GM12873 (cell line): ENCODE measurements around the gene SEC31A.

Experiments used
- TF ChIP-seq, protein P1 (sequence below): IDR thresholded peaks from 2 replicates; pipeline ENCODE4 v1.5.1; 2012; ENCODE audit warnings: low read depth, mild to moderate bottlenecking, moderate library complexity, low read length, control low read depth; ENCODE audit not compliant: insufficient read depth; ENCODE audit errors: missing control alignments

Gene SEC31A

DNA sequence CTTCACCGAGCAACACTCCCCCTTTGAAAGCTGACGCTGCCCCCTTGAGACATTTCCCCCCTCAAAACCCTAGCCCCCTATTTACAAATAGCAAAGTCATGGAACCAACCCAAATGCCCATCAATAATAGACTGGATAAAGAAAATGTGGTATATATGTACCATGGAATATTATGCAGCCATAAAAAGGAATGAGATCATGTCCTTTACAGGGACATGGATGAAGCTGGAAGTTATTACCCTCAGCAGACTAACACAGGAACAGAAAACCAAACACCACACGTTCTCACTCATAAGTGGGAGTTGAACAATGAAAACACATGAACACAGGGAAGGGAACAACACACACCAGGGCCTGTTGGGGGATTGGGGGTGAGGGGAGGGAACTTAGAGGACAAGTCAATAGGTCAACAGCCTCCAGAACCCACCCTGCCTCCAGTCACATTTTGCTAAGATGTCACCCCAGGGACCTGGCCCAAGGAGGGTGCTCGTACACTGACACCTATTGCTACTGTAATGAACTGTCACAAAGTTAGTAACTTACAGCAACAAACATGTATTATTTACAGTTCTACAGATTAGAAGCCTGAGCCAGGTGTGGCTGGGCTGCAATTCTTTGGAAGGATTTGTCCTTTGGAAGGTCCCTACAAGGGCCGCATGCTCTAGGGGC lies 113.0 kb downstream of the SEC31A start:
- TF ChIP-seq, protein P1, sequence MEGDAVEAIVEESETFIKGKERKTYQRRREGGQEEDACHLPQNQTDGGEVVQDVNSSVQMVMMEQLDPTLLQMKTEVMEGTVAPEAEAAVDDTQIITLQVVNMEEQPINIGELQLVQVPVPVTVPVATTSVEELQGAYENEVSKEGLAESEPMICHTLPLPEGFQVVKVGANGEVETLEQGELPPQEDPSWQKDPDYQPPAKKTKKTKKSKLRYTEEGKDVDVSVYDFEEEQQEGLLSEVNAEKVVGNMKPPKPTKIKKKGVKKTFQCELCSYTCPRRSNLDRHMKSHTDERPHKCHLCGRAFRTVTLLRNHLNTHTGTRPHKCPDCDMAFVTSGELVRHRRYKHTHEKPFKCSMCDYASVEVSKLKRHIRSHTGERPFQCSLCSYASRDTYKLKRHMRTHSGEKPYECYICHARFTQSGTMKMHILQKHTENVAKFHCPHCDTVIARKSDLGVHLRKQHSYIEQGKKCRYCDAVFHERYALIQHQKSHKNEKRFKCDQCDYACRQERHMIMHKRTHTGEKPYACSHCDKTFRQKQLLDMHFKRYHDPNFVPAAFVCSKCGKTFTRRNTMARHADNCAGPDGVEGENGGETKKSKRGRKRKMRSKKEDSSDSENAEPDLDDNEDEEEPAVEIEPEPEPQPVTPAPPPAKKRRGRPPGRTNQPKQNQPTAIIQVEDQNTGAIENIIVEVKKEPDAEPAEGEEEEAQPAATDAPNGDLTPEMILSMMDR, result no peak

DNA sequence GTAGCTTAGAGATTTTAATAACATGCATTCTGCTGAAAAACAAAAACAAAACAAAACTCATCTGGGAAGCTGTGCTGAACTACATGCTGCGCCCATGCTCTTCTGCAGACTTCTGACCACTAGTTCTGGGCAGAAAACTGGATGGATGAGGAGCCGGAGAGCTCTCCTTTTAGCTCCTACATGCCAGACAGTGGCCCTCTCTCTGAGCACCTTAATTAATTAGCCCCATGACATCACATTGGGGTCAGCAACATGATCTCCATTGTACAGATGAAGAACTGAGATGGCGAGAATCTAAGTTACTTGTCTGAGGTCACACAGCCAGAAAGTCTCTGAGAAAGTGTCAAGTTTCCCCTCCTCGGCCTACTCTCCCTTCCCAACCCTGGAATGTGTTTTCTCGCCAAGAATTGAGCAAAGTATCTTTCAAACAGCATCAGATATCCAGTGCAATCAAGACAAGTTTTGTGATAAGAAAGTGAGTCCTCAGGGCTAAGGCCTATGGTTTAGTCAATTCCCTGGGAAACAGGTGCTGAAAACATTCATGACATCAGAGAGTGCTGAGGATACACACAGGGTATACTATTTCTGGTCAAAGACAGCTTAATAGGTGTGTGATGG lies 113.9 kb downstream of the SEC31A start:
- TF ChIP-seq, protein P1, result no peak

DNA sequence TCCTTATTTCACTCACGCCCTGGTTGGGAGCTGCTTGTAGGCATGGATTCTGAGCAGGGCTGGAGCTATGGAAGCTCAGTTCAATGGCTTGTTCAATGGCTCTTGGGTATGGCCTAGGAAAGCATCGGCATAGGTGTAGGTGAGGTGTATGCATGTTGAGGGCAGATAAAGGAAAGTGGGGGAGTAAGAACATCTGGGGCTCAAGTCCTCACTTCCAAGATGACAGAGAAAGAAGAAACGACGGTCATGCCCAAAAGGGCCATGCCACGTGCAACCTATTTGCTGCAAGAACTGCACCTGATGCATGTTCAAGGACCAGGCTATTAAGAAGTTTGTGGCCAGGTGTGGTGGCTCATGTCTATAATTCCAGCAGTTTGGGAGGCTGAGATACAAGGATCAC lies 115.7 kb downstream of the SEC31A start:
- TF ChIP-seq, protein P1, result no peak

DNA sequence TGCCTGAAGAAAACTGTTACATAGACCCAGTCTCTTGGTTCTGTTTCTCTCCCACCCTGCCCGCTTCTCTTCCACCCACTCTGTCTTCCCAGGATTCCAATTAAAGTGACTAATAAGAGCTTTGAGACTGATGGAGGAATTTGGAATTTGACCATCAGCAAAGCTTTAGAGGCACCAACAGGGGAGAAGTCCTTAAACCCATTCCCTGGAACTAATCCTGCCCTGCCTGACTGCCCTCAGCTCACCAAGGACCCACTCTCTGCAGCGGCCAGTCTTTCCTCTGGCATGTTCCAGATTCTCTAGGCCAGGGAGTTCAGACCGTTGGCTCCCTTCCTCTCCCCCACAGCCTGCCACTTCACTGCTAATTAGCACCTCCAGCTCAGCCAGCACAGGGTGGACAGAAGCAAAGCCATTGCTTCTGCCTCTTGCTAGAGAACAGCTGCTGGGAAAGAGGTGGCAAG lies 116.2 kb downstream of the SEC31A start:
- TF ChIP-seq, protein P1, result no peak

DNA sequence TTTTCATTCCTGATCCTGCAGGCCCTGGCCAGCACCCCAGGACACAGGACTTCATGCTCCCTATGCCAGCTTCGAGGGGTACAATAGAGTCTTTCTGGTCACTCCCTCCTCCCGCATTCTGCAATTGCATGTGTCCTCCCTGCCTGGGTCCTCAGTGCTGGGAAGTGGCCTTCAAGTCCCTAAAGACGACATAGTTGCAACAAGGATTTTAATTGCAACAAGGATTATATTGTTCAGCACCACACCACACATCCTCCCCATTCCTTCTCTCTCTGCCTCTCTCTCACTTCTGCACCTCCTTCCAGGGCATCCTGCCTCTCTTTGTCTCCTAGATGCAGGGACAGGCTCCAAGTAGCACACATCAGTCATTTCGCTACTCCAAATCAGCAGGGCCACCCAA lies 117.9 kb downstream of the SEC31A start:
- TF ChIP-seq, protein P1, result no peak

DNA sequence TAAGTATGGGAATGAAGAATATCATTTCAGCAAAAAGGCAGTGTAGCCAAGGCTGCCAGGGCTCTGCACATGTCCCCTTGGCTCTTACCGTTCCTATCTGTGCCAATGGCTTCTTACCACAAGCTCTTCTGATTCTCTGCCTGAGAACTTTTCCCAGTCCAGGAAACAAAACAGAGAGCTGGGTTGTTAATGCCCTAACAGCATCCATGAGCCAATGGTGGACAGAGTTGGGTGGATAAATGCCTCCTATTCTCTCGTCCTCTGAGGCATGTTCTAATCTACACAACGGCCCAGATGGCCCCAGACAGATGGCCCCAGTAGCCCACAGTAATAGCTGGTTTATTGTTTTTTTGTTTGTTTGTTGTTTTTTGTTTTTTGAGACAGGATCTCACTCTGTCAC lies 120.3 kb downstream of the SEC31A start:
- TF ChIP-seq, protein P1, result no peak
